Measurements from ENCODE around the gene MORN4. TPM values are rescaled to one million over a fixed set of nuclear protein-coding genes. Genes with fewer than 3 reads are reported as not detected.
"Not testable (repeated sequence)": the region's sequence is repeated elsewhere in the genome, so short reads cannot be mapped to it uniquely, and the experiment has no call there.

The MORN4 gene
- 5.4 TPM for total RNA-seq

GRCh38 chr10:97632949-97633884, at the start of gene MORN4:
MORN4 (minus strand) TSS chr10:97633500; CDS start chr10:97619653, 13,847 bp downstream.
- peak; percentile 80 for DNase-seq

GRCh38 chr10:97682042-97682441, 48.7 kb upstream of the MORN4 start:
- no peak for DNase-seq

- DNase-seq, result no peak
Measured at GRCh38 chr10:97679594-97679993, 46.3 kb upstream of the MORN4 start.

GRCh38 chr10:97676770-97677581, 43.7 kb upstream of the MORN4 start:
- DNase-seq, result peak; percentile 13

- DNase-seq, result no peak
Measured at GRCh38 chr10:97675222-97675621, 41.9 kb upstream of the MORN4 start.

GRCh38 chr10:97673736-97674525, 40.6 kb upstream of the MORN4 start:
- no peak for DNase-seq

GRCh38 chr10:97669571-97669970, 36.3 kb upstream of the MORN4 start:
- DNase-seq, result no peak

- DNase-seq, result no peak
Measured at GRCh38 chr10:97667463-97667862, 34.2 kb upstream of the MORN4 start.

- DNase-seq, result no peak
Measured at GRCh38 chr10:97666992-97667391, 33.7 kb upstream of the MORN4 start.

- DNase-seq, result no peak
Measured at GRCh38 chr10:97664282-97664850, 31.1 kb upstream of the MORN4 start.

- no peak for DNase-seq
Measured at GRCh38 chr10:97659589-97659988, 26.3 kb upstream of the MORN4 start.

GRCh38 chr10:97656777-97657176, 23.5 kb upstream of the MORN4 start:
- no peak for DNase-seq

GRCh38 chr10:97651773-97652172, 18.5 kb upstream of the MORN4 start:
- no peak for DNase-seq

- no peak for DNase-seq
Measured at GRCh38 chr10:97650726-97651125, 17.4 kb upstream of the MORN4 start.

- DNase-seq, result not testable (repeated sequence)
Measured at GRCh38 chr10:97649405-97649750, 16.1 kb upstream of the MORN4 start.

- DNase-seq, result no peak
Measured at GRCh38 chr10:97648562-97649404, 15.5 kb upstream of the MORN4 start.

- no peak for DNase-seq
Measured at GRCh38 chr10:97647556-97647955, 14.3 kb upstream of the MORN4 start.

- DNase-seq, result no peak
Measured at GRCh38 chr10:97644936-97645335, 11.6 kb upstream of the MORN4 start.

GRCh38 chr10:97643441-97643985, 10.2 kb upstream of the MORN4 start:
- no peak for DNase-seq

- DNase-seq, result not testable (repeated sequence)
Measured at GRCh38 chr10:97642471-97643159, 9.3 kb upstream of the MORN4 start.

All from skin of body (tissue), 2 donors.